ENCODE results near the gene DAB2IP.

Gene DAB2IP

DNA sequence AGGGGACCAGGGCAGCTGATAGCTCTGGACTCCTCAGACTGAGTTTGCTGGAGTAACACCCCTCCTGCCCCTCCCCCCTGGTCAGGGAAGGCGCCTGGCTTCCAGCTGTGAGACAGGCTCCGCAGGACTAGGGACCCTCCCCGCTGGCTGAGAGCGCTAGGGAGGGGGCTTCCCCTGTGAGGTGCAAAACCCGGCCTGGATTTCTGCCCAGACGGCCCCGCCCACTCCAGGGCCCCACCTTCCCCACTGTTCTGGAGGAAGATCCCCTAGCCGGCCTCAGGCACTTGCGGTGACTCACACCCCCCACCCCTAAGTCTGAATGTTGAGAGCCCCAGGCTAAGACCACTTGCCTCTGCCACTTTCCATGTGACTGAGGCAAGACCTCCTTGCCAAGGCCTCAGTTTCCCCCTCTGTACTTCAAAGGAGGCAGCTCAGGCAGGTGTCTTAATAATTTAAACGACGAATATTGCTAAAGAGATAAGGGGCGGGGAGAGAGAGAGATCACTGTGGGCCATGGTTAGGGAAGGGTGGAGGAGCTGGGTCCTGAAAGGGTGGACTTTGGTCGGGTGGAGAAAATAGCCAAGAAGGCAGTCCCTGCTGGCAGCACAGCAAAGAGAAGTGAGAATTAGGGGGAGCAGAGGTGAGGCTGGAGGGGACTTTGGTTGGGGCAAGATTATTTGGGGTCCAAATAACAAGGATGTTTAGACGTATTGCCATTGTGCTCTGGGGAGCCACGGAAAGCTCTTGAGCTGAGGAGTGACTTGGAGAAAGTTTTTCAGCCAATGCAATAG is 1.0 kb upstream of the DAB2IP start (continued):
- TF ChIP-seq ZBTB44 (tag by site-specific recombination; IDR thresholded peaks at IDR 0.05) = no peak
- TF ChIP-seq ZNF791 (tag by site-specific recombination; IDR thresholded peaks at IDR 0.05) = no peak
- no peak for TF ChIP-seq TCF7L2 (IDR thresholded peaks at IDR 0.05; ENCODE audit: borderline replicate concordance, low read depth, low read length)
- TF ChIP-seq ZNF354C (tag by site-specific recombination; IDR thresholded peaks at IDR 0.05; ENCODE audit: borderline replicate concordance, low read depth) = no peak
- no peak for TF ChIP-seq ATF2 (tag by site-specific recombination; IDR thresholded peaks at IDR 0.05; ENCODE audit: low read depth)
- TF ChIP-seq, protein P1, sequence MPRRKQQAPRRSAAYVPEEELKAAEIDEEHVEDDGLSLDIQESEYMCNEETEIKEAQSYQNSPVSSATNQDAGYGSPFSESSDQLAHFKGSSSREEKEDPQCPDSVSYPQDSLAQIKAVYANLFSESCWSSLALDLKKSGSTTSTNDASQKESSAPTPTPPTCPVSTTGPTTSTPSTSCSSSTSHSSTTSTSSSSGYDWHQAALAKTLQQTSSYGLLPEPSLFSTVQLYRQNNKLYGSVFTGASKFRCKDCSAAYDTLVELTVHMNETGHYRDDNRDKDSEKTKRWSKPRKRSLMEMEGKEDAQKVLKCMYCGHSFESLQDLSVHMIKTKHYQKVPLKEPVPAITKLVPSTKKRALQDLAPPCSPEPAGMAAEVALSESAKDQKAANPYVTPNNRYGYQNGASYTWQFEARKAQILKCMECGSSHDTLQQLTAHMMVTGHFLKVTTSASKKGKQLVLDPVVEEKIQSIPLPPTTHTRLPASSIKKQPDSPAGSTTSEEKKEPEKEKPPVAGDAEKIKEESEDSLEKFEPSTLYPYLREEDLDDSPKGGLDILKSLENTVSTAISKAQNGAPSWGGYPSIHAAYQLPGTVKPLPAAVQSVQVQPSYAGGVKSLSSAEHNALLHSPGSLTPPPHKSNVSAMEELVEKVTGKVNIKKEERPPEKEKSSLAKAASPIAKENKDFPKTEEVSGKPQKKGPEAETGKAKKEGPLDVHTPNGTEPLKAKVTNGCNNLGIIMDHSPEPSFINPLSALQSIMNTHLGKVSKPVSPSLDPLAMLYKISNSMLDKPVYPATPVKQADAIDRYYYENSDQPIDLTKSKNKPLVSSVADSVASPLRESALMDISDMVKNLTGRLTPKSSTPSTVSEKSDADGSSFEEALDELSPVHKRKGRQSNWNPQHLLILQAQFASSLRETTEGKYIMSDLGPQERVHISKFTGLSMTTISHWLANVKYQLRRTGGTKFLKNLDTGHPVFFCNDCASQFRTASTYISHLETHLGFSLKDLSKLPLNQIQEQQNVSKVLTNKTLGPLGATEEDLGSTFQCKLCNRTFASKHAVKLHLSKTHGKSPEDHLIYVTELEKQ (tag by site-specific recombination; IDR thresholded peaks at IDR 0.05; ENCODE audit: borderline replicate concordance) = no peak; the same call in 1 of the 2 replicates
- TF ChIP-seq ZNF433 (tag by site-specific recombination; IDR thresholded peaks at IDR 0.05; ENCODE audit: low read depth) = no peak
- no peak for TF ChIP-seq ZNF621 (tag by site-specific recombination; IDR thresholded peaks at IDR 0.05)
- TF ChIP-seq, protein P2, sequence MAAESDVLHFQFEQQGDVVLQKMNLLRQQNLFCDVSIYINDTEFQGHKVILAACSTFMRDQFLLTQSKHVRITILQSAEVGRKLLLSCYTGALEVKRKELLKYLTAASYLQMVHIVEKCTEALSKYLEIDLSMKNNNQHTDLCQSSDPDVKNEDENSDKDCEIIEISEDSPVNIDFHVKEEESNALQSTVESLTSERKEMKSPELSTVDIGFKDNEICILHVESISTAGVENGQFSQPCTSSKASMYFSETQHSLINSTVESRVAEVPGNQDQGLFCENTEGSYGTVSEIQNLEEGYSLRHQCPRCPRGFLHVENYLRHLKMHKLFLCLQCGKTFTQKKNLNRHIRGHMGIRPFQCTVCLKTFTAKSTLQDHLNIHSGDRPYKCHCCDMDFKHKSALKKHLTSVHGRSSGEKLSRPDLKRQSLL (tag by site-specific recombination; IDR thresholded peaks at IDR 0.05) = no peak
- no peak for TF ChIP-seq ZNF544 (tag by site-specific recombination; IDR thresholded peaks at IDR 0.05)
- no peak for TF ChIP-seq ZNF132 (tag by site-specific recombination; IDR thresholded peaks at IDR 0.05; ENCODE audit: borderline replicate concordance)
- TF ChIP-seq KLF10 (tag by site-specific recombination; IDR thresholded peaks at IDR 0.05) = peak; percentile 77
- TF ChIP-seq WT1 (tag by site-specific recombination; IDR thresholded peaks at IDR 0.05) = no peak
- no peak for TF ChIP-seq ZNF114 (tag by site-specific recombination; IDR thresholded peaks at IDR 0.05)
- TF ChIP-seq GLI2 (tag by site-specific recombination; IDR thresholded peaks at IDR 0.05; ENCODE audit: borderline replicate concordance, low read depth) = no peak
- TF ChIP-seq SALL2 (tag by site-specific recombination; IDR thresholded peaks at IDR 0.05; ENCODE audit: borderline replicate concordance) = no peak
- no peak for TF ChIP-seq ZNF394 (tag by site-specific recombination; IDR thresholded peaks at IDR 0.05; ENCODE audit: borderline replicate concordance)
- no peak for TF ChIP-seq AEBP2 (tag by site-specific recombination; IDR thresholded peaks at IDR 0.05; ENCODE audit: borderline replicate concordance)
- TF ChIP-seq ZNF558 (tag by site-specific recombination; IDR thresholded peaks at IDR 0.05) = no peak
- no peak for TF ChIP-seq ZNF157 (tag by site-specific recombination; IDR thresholded peaks at IDR 0.05)
- no peak for TF ChIP-seq ZNF350 (tag by site-specific recombination; IDR thresholded peaks at IDR 0.05)
- TF ChIP-seq ZNF184 (tag by site-specific recombination; IDR thresholded peaks at IDR 0.05) = peak; percentile 56; the same call in 1 of the 2 replicates
- no peak for TF ChIP-seq ZNF18 (tag by site-specific recombination; IDR thresholded peaks at IDR 0.05)
- no peak for TF ChIP-seq ZNF280D (tag by site-specific recombination; IDR thresholded peaks at IDR 0.05)
